GM21737 (cell line): ENCODE measurements around the gene SLC8A2.

ENCODE experiments used
- ATAC-seq: cut with Tn5 transposase; IDR thresholded peaks from one replicate; pipeline ENCODE4 v1.9.1; 2021; ENCODE audit warnings: mild to moderate bottlenecking, moderate library complexity; ENCODE audit not compliant: unreplicated experiment

The SLC8A2 gene

GRCh38 chr19:47432091-47432490, 39.6 kb downstream of the SLC8A2 start:
- ATAC-seq, result no peak

DNA sequence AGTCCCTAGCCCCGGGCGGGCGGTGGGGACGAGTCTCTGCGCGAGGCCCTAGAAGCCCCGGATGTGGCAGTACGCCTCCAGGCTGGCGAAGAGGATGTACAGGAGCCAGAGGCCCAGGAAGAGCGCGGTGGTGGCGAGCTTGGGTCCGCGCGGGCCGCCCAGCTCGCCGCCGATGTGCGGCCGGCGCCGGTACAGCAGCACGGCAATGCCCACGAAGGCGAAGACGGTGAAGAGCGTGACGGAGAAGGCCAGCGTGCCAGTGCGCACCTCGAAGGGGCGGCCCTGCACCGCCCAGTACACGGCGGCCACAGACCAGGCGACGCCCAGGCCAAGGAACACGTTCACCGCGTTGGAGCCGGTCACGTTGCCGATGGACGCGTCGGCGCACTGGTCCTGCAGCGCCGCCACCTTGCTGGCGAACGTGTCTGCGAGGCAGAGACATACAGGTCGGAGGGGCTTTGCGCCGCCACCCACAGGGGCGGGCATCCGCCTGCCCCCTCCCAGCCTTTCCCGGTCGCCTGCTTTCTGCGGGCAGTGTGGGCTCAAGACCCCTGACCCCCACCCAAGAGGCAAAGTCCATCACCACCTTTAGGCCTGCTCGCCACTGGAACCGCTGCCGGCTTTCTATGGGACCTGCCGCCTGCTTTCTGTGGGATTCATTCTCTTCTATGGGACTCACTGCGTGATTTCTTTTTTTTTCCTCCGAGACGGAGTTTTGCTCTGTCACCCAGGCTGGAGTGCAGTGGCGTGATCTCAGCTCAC, 41.5 kb downstream of the SLC8A2 start:
- ATAC-seq, result no peak

- ATAC-seq, result no peak
These were observed 42.4 kb downstream of the SLC8A2 start for GRCh38 chr19:47429140-47429793.

DNA sequence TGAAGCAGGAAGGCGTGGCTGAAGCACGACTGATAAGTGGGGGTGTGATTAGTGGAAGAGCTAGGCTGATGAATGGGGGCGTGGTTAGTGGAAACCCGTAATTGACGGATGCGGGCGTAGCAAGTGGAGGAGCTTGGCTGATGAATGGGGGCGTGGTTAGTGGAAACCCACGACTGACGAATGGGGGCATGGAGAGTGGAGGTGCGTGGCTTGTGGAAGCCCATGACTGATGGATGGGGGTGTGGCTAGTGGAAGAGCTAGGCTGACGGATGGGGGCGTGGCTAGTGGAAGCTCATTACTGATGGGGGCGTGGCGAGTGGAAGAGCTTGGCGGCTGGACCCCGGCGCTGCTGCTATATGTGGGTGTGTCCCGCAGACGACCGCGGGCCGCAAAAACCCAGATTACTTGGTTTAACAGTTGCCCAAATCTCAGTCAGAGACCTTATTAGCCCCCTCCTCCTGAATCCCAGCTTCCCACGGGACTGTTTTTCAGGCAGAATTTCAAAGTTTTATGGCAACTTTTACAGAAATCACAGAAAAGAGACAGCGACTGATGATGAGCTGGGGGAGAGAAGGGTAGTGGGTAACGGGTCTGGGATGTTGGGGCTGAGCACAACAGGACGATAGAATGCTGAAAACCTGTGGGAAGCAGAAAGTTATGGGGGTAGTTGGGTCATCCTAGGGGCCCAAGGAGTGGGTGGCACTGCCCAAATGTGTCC, 43.4 kb downstream of the SLC8A2 start:
- peak; percentile 65 for ATAC-seq

DNA sequence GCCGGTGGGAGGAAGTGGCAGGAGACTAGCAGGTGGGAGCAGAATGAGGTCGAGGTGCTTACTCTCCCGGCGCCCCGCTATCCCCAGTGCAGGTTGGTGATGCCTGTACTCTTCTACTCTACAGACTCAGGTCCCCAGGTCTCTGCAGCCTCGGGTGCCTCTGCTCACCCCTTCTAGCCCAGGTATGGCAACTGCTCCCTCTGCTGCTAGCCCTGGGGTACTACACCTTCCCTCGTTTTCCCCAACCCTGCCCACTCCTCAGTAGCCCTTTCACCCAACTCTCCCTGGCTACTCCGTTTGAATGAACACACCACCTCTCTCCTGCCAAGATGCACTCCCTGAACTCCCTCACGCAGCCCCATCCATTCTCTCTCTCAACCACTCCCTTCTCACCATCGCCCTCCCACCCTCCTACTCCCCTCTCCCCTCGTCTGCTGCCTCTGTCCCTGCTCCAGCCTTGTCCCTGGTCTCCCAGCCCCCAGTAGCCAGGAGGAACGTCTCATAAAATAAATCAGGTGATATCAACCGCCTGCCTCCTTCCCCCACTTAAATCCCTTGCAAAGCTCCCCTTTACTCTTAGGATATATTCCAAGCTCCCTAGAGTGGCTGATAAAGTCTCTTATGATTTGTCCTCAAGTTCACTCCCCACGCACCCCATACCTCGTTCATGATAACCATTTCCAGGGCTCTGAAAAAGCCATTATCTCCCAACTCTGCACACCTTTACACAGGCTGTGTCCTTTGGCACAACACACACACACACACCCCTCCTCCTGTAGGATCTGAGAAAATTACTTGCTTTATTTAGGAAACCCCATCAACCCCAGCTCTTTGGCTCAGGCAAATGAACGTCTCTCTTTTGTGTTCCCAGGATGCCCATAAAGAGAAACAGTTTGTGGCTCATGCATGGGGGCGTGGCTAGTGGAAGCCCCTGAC, 44.2 kb downstream of the SLC8A2 start:
- ATAC-seq, result peak; percentile 8

DNA sequence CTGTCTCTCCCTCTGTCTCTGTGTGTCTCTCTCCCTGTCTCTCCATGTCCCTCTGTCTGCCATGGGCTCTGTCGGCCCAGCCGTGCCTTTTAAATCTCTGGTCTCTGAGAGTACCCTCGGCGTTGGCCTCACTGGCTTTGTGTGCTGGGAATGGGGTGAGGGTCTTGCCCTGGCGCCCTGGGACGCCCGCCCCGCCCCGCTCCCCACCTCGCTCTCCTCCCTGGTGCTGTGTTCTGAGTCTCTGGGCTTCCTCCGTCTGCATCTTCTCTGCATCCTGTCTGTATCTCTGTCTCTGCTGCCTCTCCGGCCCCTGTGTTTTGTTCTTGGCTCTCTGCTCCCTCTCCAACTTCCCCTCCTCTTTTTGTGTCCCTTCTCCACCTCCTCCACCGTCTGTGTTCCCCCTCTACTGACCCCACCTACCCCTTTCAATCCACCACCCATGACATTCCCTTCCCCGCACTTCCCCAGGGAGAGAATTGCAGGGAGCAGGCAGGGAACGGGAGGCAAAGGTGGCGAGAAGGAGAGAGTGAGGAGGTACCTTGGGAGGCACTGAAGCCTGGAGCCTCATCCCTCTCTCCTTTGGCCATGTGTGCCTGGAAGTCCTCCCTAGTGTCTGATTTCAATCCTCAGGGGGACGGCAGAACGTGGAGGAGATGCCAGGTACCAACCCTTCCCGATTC, 48.4 kb downstream of the SLC8A2 start:
- ATAC-seq, result no peak

GRCh38 chr19:47422417-47423163, 49.1 kb downstream of the SLC8A2 start:
- no peak for ATAC-seq

GRCh38 chr19:47421844-47422395, 49.8 kb downstream of the SLC8A2 start:
- ATAC-seq, result no peak

GRCh38 chr19:47421244-47421786, 50.4 kb downstream of the SLC8A2 start:
- no peak for ATAC-seq

GRCh38 chr19:47419789-47420188, 51.9 kb downstream of the SLC8A2 start:
- ATAC-seq, result no peak

- ATAC-seq, result no peak
These were observed 52.5 kb downstream of the SLC8A2 start, which contains the start of gene MEIS3 for GRCh38 chr19:47419030-47419783. Gene MEIS3 (minus strand): TSS chr19:47419527. CDS start chr19:47419081, 446 bp downstream.

DNA sequence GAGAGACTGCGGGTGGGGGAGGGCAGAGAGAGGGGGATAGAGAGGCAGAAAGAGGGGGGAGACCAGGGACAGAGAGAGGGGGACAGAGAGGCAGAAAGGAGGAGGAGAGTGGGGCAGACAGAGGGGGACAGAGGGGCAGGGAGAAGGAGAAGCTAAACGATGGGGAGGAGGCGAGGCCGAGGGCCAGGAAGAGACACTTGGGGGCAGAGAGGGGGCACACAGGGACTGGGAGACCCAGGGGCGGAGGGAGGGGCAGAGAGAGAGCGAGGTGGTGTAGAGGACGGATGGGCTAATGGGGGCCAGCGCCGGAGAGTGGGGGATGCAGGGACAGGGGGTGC, 53.0 kb downstream of the SLC8A2 start:
- no peak for ATAC-seq

- ATAC-seq, result no peak
These were observed 53.7 kb downstream of the SLC8A2 start for GRCh38 chr19:47417746-47418691.

DNA sequence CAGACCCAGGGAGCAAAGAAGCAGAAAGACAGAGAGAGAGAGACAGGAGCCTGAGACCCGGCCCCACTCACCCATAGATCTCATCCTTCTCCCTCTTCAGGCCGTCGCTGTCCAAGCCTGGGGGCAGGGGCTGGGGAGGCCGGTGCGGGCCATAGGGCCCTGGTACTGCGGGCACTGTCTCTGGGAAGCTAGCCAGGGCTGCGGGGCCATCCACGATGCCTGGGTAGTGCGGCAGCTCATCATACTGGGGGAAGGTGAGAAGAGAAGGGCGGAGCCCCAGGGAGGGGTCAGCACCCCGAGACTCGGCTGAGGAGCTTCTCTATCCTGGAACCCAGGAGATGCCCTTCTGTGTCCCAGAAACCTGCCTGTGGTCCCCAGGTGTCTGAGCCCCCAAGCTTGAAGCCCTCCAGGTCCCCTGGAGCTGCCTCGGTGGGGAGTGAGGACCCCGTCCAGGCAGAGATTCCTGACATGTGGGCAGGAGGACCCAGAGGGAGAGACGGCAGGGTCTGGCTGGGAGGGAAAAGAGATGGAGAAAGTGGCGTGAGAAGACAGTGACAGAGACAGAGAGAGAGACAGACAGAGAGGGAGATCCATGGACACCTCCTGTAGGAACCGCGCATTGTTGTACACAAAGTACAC, 54.5 kb downstream of the SLC8A2 start:
- no peak for ATAC-seq

DNA sequence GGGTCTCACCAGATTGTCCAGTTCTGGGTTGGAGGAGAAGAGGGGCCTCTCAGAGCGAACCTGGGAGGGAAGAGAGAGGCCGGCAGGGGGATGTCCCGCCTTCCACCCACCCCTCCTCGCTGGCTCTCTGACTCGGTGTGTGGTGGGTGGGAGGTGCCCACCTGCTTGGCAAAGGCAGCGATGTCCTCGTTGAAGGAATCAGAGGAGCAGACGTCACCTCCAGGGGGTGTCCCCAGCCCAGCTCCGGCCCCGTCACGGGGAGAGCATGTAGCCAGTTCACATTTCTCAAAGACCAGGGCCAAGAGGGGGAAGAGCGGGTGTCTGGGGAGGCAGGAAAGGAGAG, 55.1 kb downstream of the SLC8A2 start:
- no peak for ATAC-seq

DNA sequence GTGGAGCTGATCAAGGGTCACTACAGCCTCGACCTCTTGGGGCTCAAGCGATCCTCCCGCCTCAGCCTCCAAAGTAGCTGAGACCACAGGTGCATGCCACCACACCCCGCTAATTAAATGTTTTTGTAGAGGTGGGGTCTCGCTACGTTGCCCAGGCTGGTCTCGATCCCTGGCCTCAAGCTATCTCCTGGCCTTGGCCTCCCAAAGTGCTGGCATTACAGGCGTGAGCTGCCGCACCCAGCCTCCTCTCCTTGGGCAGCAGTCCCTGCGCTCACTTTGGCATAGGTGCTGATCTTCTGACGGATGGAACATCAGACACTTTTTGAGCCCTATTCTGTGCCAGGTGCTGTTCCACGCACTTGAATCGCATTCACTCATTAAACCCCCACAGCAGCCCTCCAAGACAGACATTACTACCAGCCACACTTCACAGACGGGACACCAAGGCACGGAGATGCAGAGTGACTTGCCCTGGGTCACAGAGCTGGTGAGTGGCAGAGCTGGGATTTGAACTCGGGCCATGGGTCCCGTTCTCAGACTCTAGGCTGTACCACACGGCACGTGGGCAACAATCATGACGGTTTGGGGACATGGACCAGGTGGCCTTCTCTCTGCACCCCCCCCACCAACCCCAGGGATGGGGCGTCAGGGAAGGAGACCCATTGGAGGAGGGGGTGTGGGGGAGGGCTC, 55.6 kb downstream of the SLC8A2 start:
- no peak for ATAC-seq
